ENCODE results near the gene KLHL25.

The KLHL25 gene

GRCh38 chr15:85737061-85737460 lies 57.7 kb downstream of the KLHL25 start:
- in situ Hi-C loops (cut with MboI; ENCODE audit: low pct_unique_long_range_greater_than_20kb, low sequenced_read_pairs, unreplicated experiment): loop anchor here (10.0 kb wide), 1 partner anchor 98 kb away; no protein-coding TSS in a partner anchor
- no peak for TF ChIP-seq CTCF (IDR thresholded peaks at IDR 0.05; ENCODE audit: extremely low read depth, insufficient read depth, missing control alignments)
- DNase-seq (ENCODE audit: low spot score): no peak

GRCh38 chr15:85733416-85733815 lies 61.3 kb downstream of the KLHL25 start:
- in situ Hi-C loops (cut with MboI; ENCODE audit: low pct_unique_long_range_greater_than_20kb, low sequenced_read_pairs, unreplicated experiment): loop anchor here (10.0 kb wide), 1 partner anchor 101 kb away; no protein-coding TSS in a partner anchor
- no peak for TF ChIP-seq CTCF (IDR thresholded peaks at IDR 0.05; ENCODE audit: extremely low read depth, insufficient read depth, missing control alignments)
- no peak for DNase-seq (ENCODE audit: low spot score)

GRCh38 chr15:85730001-85730820 lies 64.5 kb downstream of the KLHL25 start:
- TF ChIP-seq CTCF (IDR thresholded peaks at IDR 0.05; ENCODE audit: extremely low read depth, insufficient read depth, missing control alignments): peak; percentile 70
- DNase-seq (ENCODE audit: low spot score): peak; percentile 63
- in situ Hi-C loops (cut with MboI; ENCODE audit: low pct_unique_long_range_greater_than_20kb, low sequenced_read_pairs, unreplicated experiment): loop anchor here (10.0 kb wide), 1 partner anchor 105 kb away; no protein-coding TSS in a partner anchor

GRCh38 chr15:85727068-85727467 lies 67.7 kb downstream of the KLHL25 start:
- in situ Hi-C loops (cut with MboI; ENCODE audit: low pct_unique_long_range_greater_than_20kb, low sequenced_read_pairs, unreplicated experiment): no loop called here
- TF ChIP-seq CTCF (IDR thresholded peaks at IDR 0.05; ENCODE audit: extremely low read depth, insufficient read depth, missing control alignments): no peak
- no peak for DNase-seq (ENCODE audit: low spot score)

GRCh38 chr15:85726454-85726853 lies 68.3 kb downstream of the KLHL25 start:
- in situ Hi-C loops (cut with MboI; ENCODE audit: low pct_unique_long_range_greater_than_20kb, low sequenced_read_pairs, unreplicated experiment): no loop called here
- no peak for TF ChIP-seq CTCF (IDR thresholded peaks at IDR 0.05; ENCODE audit: extremely low read depth, insufficient read depth, missing control alignments)
- no peak for DNase-seq (ENCODE audit: low spot score)

GRCh38 chr15:85725564-85725963 lies 69.2 kb downstream of the KLHL25 start:
- TF ChIP-seq CTCF (IDR thresholded peaks at IDR 0.05; ENCODE audit: extremely low read depth, insufficient read depth, missing control alignments): no peak
- no peak for DNase-seq (ENCODE audit: low spot score)
- in situ Hi-C loops (cut with MboI; ENCODE audit: low pct_unique_long_range_greater_than_20kb, low sequenced_read_pairs, unreplicated experiment): no loop called here

Measured in GM13977 (cell line).